GM19023 (cell line): Measurements from ENCODE around the gene ZNF287.

Experiments
- ATAC-seq: cut with Tn5 transposase; IDR thresholded peaks from one replicate; pipeline ENCODE4 v1.9.1; 2021; ENCODE audit warnings: mild to moderate bottlenecking, moderate library complexity; ENCODE audit not compliant: unreplicated experiment

Gene ZNF287

DNA sequence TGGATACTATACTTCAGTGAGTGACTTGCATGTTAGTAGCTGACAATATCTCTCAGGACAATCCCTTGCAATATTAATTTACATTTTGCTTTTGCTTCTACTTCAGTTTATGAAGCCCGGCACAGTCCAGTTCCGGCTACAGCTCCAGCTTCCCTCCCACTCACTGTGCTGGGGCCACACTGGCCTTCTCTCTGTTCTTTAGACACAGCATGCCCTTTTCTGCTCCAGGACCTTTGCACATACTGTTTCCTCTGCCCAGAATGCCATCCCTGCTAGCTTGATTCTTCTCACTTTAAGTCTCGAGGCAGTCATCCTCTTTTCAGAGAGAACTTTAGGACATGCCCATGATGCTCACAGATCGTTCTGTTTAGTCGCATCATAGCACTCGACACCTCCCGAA is 51.5 kb downstream of the ZNF287 start:
- ATAC-seq = no peak

DNA sequence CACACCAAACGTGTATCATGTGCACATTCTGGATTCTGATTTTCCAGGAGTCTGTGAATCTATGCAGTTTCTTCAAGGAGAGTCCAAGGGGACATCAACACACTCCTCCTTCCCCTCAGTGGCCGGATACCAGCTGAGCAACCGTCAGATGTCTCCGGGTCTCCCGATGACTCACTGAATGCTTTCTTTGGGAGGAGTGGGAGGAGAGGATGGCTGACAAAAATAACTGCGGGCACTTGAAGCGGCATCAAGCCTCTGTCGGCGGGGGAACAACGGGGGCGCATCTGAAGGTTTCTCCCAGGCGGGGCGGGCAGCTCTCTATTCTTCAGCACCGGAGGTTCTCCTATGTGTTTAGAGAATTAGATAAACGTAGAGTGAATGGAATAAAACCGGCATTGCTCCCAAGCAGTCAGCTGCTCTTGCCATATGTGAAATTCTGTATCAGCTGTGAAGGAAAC is 52.4 kb downstream of the ZNF287 start:
- ATAC-seq = no peak

DNA sequence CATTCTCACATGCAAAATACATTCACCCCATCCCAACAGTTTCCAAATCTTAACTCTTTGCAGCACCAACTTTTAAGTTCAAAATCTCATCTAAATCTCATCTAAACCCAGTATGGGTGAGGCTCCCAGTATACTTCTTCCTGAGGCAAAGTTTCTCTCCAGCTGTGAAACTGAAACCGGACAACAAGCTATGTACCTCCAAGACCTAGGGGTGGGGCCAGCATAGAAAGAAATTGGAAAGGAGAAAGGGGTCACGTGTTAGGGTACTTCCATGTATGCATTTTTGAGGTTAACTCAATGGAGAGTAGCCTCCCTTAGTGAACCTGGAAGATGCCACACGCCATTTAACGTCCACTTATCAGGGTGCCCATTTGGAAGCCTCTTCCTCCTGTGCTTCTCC is 53.1 kb downstream of the ZNF287 start:
- ATAC-seq = no peak

DNA sequence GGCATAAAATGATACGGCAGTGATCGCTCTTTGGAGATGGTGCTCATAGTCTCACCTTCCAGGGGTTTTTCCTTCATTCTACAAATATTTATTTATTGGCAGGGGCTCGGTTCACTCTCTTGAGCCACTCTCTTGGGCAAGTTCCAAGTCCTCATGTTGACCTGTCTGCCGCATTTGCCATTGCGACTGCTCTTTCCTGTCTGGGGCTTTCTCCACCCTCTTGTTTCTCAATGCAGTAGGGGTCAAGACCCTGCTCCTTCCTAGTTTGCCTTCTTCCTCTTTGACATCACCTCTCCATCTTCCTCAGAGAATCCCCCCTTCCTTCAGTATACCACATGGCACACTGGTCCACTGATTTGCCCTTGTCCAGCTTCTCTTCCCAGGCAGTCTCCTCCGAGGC is 55.1 kb downstream of the ZNF287 start:
- ATAC-seq = no peak

DNA sequence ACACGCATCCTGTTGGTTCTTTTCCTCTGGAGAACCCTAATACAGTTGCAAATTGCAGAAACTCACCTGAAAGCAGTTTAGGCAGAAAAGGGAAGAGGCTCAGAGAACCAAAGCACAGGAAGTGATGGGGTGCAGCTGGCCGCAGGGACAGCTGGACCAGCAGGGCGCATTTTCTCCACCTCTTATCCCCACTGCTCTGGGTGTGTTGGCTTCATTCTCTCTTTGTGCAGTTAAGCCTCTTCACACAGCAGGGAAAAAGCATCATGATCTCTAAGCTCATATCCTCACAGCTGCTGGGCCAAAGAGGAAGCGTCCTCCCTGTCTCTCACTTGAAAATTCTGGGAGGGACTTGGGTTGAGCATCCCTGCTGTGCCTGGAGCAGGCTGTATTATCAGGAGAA is 57.0 kb downstream of the ZNF287 start:
- ATAC-seq = no peak

DNA sequence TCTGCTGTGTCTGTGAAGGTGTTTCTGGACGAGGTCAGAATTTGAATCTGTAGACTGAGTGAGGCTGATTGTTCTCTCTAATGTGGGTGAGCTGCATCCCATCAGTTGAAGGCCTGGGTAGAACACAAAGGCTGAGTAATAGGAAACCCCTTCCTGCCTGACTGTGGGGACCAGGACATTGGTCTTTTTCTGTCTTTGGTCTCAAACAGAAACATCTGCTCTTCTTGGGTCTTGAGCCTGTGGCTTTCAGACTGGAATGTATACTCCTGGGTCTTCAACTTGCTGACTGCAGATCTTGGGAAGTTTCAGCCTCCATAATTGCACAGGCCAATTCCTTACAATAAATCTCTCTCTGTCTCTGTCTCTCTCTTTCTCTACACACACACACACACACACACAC is 57.4 kb downstream of the ZNF287 start:
- no peak for ATAC-seq

DNA sequence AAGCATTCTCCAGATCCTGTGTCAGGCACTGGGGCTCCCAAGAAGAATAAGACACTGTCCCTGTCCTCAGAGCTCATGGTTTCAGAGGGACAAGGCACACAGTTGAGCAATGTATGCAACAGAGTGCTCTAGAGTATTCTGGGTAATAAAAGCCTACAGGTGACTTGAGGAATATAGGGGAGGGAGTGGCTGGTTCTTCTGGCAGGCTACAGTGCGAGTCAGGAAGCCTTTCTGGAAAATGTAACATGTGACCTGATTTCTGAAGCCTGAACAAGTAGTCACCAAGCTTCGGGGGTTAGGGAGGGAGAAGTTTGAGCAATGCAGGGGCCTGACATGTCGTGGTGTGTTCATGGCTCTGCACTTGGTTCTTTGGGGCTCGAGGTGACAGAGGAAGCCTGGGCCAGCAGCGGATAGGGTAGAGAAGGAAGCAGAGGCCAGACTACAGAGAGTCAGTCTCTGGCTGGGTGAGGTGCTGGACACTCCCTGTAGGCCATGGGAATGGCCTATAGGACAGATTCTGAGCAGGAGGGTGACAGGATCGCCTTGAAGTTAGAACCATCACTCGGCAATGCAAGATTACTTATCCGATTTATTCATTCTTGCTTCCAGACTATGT is 61.0 kb downstream of the ZNF287 start:
- no peak for ATAC-seq

DNA sequence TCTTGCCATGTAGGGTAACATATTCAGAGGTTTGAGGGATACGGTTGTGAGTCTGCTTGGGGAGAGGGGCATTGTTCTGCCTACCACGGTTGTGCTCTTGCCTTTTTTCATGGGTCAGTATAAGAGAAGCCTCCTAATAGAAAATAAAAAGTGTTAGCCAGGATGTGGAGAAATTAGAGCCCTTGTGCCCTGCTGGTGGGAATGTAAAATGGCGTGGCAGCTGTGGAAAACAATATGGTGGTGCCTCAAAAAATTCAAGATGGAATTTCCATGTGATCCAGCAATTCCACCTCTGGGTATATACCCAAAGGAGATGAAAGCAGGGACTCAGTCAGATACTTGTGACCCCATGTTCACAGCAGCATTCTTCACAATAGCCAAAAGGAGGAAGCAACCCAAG is 62.8 kb downstream of the ZNF287 start:
- ATAC-seq = no peak

DNA sequence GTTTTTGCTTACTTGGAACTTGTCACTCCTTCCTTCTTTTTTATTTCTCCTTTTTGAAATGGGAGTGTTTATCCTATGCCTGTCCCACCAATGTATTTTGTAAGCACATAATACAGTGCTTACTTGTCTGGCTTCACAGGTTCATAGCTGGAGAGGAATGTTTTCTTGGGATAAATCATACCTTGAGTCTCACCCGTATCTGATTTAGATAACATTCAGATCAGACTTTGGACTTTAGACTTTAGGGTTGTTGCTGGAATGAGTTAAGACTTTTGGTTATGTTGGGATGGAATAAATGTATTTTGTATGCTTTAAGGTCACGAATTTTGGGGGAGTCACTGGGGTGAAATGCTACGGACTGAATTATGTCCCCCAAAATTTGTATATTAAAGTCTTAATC is 64.0 kb downstream of the ZNF287 start:
- ATAC-seq = no peak
